Keratinocyte (primary cell): Measurements from ENCODE around the gene CDH22. TPM values are rescaled to one million over a fixed set of nuclear protein-coding genes. Genes with fewer than 3 reads are reported as not detected.

Experiments
- DNase-seq: peaks from one replicate; pipeline ENCODE4 v3.0.0-alpha.2; 2011; ENCODE audit warnings: low read depth, missing footprints, low spot score
- FAIRE-seq: peaks from 2 replicates; lab custom pipeline; 2011; peaks lifted over from hg19 to GRCh38; lab: Jason Lieb, UNC
- H2AFZ ChIP-seq: 2 replicates; pipeline ENCODE4 v1.6.0; 2012; ENCODE audit warnings: low read length, control low read depth, inconsistent platforms; ENCODE audit not compliant: control insufficient read depth
- H3K27ac ChIP-seq: 2 replicates; pipeline ENCODE4 v1.5.1; 2011; ENCODE audit warnings: low read length; ENCODE audit not compliant: control insufficient read depth, insufficient read depth
- H3K27me3 ChIP-seq: 3 replicates; pipeline ENCODE4 v1.6.0; 2011; ENCODE audit warnings: low read length; ENCODE audit not compliant: control insufficient read depth, insufficient read depth; ENCODE audit errors: extremely low read depth
- H3K36me3 ChIP-seq, 2 experiments: 2 replicates in 1 of 2; 3 replicates in 1 of 2; pipeline ENCODE4 v1.5.1; 2011; ENCODE audit warnings: low read length in 2 of 2, mild to moderate bottlenecking in 1 of 2; ENCODE audit not compliant: control insufficient read depth in 2 of 2, insufficient read depth in 2 of 2; ENCODE audit errors: extremely low read depth in 1 of 2
- H3K4me1 ChIP-seq: 3 replicates; pipeline ENCODE4 v1.5.1; 2011; ENCODE audit warnings: low read length; ENCODE audit not compliant: control insufficient read depth, insufficient read depth; ENCODE audit errors: extremely low read depth
- H3K4me2 ChIP-seq: 3 replicates; pipeline ENCODE4 v1.6.0; 2011; ENCODE audit warnings: low read depth, low read length; ENCODE audit not compliant: control insufficient read depth, insufficient read depth; ENCODE audit errors: extremely low read depth
- H3K4me3 ChIP-seq, 3 experiments: fragments of 200-600 bp in 1 of 3; sonication (generic) in 1 of 3; 2 replicates in 2 of 3; 3 replicates in 1 of 3; pipeline ENCODE4 v1.5.1; 2011 to 2016; ENCODE audit warnings: low read length in 3 of 3, mild to moderate bottlenecking in 3 of 3, control low read depth in 2 of 3, inconsistent platforms in 1 of 3, low read depth in 1 of 3, mixed read lengths in 1 of 3, mixed run types in 1 of 3, moderate library complexity in 1 of 3; ENCODE audit not compliant: control insufficient read depth in 2 of 3, insufficient read depth in 2 of 3; ENCODE audit errors: extremely low read depth in 1 of 3
- H3K79me2 ChIP-seq: 2 replicates; pipeline ENCODE4 v1.6.0; 2012; ENCODE audit warnings: low read length; ENCODE audit not compliant: control insufficient read depth, insufficient read depth
- H3K9ac ChIP-seq: 3 replicates; pipeline ENCODE4 v1.6.0; 2011; ENCODE audit warnings: low read length; ENCODE audit not compliant: control insufficient read depth, insufficient read depth; ENCODE audit errors: extremely low read depth
- H3K9me1 ChIP-seq: 3 replicates; pipeline ENCODE4 v1.6.0; 2011; ENCODE audit warnings: low read length; ENCODE audit not compliant: control insufficient read depth, insufficient read depth; ENCODE audit errors: extremely low read depth
- H3K9me3 ChIP-seq: 2 replicates; pipeline ENCODE4 v1.5.1; 2012; ENCODE audit warnings: low read depth, low read length; ENCODE audit not compliant: control insufficient read depth
- H4K20me1 ChIP-seq: 3 replicates; pipeline ENCODE4 v1.6.0; 2011; ENCODE audit warnings: low read length; ENCODE audit not compliant: control insufficient read depth, insufficient read depth; ENCODE audit errors: extremely low read depth
- EZH2 ChIP-seq: IDR thresholded peaks from one replicate; pipeline ENCODE4 v1.6.1; 2012; ENCODE audit warnings: inconsistent platforms, mild to moderate bottlenecking, low read length, moderate library complexity
- dilution Hi-C: fragments of 300-500 bp; cut with MboI; formaldehyde crosslinking; loops from one replicate; pipeline ENCODE4 v1.7.0; 2020; ENCODE audit warnings: low sequenced_read_pairs; ENCODE audit not compliant: extremely low pct_ligation_motif_present
- polyA plus RNA-seq, 5 experiments: library from polyadenylated mRNA; depleted of rRNA in 3 of 5; stranded (reverse) in 3 of 5; stranded (forward) in 1 of 5; unstranded in 1 of 5; fragments of >200 nt; gene quantifications; 1 replicate in 1 of 5; 2 replicates in 3 of 5; 3 replicates in 1 of 5; pipeline versions ENCODE4 v1.2.1 to v1.2.3, GENCODE V29; 2011 to 2012; ENCODE audit warnings: missing spikeins in 2 of 5, low read depth in 1 of 5, low replicate concordance in 1 of 5
- TF ChIP-seq, protein P1 (sequence below), 3 experiments: IDR thresholded peaks in 1 of 3; conservative IDR thresholded peaks in 1 of 3; optimal IDR thresholded peaks in 1 of 3; 2 replicates in 2 of 3; 3 replicates in 1 of 3; pipeline versions ENCODE3 to v1.5.1; 2011; ENCODE audit warnings: low read length in 3 of 3, mild to moderate bottlenecking in 3 of 3, moderate library complexity in 2 of 3, control low read depth in 1 of 3, inconsistent platforms in 1 of 3; ENCODE audit not compliant: insufficient read depth in 2 of 3; ENCODE audit errors: extremely low read depth in 1 of 3

The CDH22 gene
- polyA plus RNA-seq, 1 donor (not counting 4 experiments of a cell fraction or from before 2014, with no cell fraction given): not detected

DNA sequence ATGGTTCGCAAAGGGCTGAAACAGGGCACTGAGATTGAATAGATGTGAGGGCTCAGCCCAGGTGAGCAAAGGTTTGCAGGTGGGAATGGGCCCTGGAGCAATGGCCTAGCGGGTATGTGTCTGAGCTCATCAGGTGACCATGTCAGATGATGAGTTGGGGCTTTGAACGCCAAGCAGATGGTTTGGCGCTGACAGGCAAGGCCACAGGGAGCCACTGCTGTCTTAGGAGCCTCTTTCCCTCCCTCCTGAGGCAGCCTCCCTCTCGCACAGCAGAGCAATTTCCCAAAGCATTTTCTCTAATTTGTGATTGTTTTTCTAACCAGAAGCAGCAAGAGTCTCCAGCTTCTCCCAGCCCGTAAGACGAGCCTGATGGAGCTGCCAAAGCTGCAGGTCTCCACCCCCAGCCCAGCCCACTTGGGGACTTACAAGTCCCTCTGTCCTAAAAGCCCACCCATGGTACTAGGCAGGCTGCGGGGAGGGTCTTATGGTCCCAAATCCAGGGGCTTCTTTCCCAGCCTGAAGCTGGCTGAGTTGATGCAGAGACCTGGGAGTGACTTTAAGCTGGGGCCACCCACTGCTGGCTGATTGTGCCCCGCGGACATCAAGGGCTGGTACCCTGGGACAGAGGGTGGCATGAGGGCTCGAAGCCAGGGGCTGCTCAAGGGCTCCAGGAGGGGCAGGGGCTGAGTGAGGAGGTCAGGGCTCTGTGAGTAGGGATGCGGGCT, 11.6 kb downstream of the CDH22 start:
- dilution Hi-C loops: no loop called here
- DNase-seq (no peak), FAIRE-seq (no peak)
- no peak overlapping the region for H3K4me3 ChIP-seq
- peaks cover 21% of the 10 kb centered on the region for H3K27me3 ChIP-seq
- H3K9ac ChIP-seq: no peak overlapping the region
- H3K36me3 ChIP-seq: no peaks in the 10 kb centered on the region
- H3K79me2 ChIP-seq: no peaks in the 10 kb centered on the region
- H3K9me1 ChIP-seq: no peaks in the 10 kb centered on the region
- H4K20me1 ChIP-seq: no peaks in the 10 kb centered on the region
- TF ChIP-seq EZH2: no peak
- TF ChIP-seq, protein P1, sequence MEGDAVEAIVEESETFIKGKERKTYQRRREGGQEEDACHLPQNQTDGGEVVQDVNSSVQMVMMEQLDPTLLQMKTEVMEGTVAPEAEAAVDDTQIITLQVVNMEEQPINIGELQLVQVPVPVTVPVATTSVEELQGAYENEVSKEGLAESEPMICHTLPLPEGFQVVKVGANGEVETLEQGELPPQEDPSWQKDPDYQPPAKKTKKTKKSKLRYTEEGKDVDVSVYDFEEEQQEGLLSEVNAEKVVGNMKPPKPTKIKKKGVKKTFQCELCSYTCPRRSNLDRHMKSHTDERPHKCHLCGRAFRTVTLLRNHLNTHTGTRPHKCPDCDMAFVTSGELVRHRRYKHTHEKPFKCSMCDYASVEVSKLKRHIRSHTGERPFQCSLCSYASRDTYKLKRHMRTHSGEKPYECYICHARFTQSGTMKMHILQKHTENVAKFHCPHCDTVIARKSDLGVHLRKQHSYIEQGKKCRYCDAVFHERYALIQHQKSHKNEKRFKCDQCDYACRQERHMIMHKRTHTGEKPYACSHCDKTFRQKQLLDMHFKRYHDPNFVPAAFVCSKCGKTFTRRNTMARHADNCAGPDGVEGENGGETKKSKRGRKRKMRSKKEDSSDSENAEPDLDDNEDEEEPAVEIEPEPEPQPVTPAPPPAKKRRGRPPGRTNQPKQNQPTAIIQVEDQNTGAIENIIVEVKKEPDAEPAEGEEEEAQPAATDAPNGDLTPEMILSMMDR (optimal IDR thresholded peaks at IDR 0.05 in 1 of 3, IDR thresholded peaks at IDR 0.05 in 1 of 3, conservative IDR thresholded peaks at IDR 0.05 in 1 of 3; ENCODE audit: extremely low read depth in 1 of 3, insufficient read depth in 2 of 3, low read length in 3 of 3): no peak
- no peaks in the 10 kb centered on the region for H3K4me1 ChIP-seq
- H3K4me2 ChIP-seq: no peak overlapping the region
- H3K27ac ChIP-seq: no peak overlapping the region
- no peaks in the 10 kb centered on the region for H3K9me3 ChIP-seq
- no peak overlapping the region for H2AFZ ChIP-seq

DNA sequence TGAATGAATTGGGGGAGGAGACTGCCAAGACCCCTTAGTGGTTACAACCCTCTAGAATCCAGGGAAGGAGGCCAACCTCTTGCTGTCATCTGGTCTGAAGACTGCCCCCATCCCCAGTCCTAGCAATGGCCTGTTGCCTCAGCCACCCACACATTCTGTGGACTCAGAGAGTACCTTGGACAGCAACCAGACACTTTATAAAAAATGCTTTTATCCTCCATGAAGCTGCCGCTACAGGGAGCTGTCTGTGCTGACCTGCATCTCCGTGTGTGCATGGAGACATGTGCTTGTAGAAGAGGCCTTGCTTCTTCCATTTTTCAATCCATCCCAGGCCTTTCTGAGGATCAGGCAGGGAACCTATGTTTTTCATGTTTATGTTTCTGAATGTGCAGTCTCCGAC, 15.2 kb downstream of the CDH22 start:
- TF ChIP-seq EZH2: no peak
- TF ChIP-seq, protein P1 (optimal IDR thresholded peaks at IDR 0.05 in 1 of 3, IDR thresholded peaks at IDR 0.05 in 1 of 3, conservative IDR thresholded peaks at IDR 0.05 in 1 of 3; ENCODE audit: extremely low read depth in 1 of 3, insufficient read depth in 2 of 3, low read length in 3 of 3): no peak
- Histone ChIP-seq H3K4me2 (no peak overlapping the region), H3K27me3 (peaks cover 21% of the 10 kb centered on the region), H3K4me3 (no peak overlapping the region), H4K20me1 (no peaks in the 10 kb centered on the region), H3K27ac (no peak overlapping the region), H3K79me2 (no peaks in the 10 kb centered on the region), H3K9ac (no peak overlapping the region), H3K9me1 (no peaks in the 10 kb centered on the region), H3K4me1 (no peaks in the 10 kb centered on the region), H3K9me3 (no peaks in the 10 kb centered on the region), H2AFZ (no peak overlapping the region), H3K36me3 (no peaks in the 10 kb centered on the region)
- FAIRE-seq: no peak
- dilution Hi-C loops: no loop called here
- no peak for DNase-seq
